ENCODE results near the gene SRM.

The SRM gene

DNA sequence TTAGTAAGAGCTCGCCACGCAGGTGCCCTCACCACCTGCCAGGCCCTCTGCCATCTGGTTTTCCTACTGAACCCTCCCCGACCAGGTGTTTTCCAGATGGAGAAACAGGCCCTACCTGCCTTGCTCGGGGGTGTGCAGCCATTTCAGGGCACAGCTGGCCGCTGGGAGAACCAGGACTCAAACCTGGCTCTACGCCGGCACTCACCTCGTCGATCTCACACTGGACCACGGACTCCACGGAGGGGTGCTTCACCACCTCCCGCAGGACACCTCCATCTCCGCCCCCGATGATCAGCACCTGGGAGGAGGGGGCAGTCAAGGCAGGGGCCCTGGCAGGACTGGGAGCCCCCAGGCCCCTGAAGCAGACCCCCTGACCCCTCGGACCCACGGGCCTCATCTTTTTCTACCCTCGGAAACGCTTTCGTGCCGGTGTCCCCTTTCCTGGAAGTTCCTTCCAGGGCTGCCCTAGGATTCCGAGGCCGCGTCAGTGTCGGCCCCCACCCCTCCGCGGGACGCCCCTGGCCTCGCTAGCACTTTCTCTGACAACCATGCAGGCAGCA is 1.1 kb downstream of the SRM start:
- TF ChIP-seq, protein P1, sequence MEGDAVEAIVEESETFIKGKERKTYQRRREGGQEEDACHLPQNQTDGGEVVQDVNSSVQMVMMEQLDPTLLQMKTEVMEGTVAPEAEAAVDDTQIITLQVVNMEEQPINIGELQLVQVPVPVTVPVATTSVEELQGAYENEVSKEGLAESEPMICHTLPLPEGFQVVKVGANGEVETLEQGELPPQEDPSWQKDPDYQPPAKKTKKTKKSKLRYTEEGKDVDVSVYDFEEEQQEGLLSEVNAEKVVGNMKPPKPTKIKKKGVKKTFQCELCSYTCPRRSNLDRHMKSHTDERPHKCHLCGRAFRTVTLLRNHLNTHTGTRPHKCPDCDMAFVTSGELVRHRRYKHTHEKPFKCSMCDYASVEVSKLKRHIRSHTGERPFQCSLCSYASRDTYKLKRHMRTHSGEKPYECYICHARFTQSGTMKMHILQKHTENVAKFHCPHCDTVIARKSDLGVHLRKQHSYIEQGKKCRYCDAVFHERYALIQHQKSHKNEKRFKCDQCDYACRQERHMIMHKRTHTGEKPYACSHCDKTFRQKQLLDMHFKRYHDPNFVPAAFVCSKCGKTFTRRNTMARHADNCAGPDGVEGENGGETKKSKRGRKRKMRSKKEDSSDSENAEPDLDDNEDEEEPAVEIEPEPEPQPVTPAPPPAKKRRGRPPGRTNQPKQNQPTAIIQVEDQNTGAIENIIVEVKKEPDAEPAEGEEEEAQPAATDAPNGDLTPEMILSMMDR (IDR thresholded peaks at IDR 0.05; ENCODE audit: borderline replicate concordance, extremely low read depth, low read length, poor library complexity, severe bottlenecking), result no peak
- no peak for TF ChIP-seq EZH2 (IDR thresholded peaks at IDR 0.05; ENCODE audit: borderline replicate concordance, low read depth, low read length, severe bottlenecking)
- no peak for DNase-seq
- H4K20me1 ChIP-seq (ENCODE audit: insufficient read depth, low read length), result peaks cover 22% of the 10 kb centered on the region; the same call in 1 of the 2 replicates
- H3K9ac ChIP-seq (ENCODE audit: low read depth, low read length), result peak overlapping the region; percentile 83
- H3K79me2 ChIP-seq (ENCODE audit: insufficient read depth, low read length), result peaks cover 37% of the 10 kb centered on the region
- H3K36me3 ChIP-seq (ENCODE audit: insufficient read depth, low read length), result peaks cover 48% of the 10 kb centered on the region
- no peaks in the 10 kb centered on the region for H3K9me3 ChIP-seq (ENCODE audit: insufficient read depth, low read length, severe bottlenecking)
- ATAC-seq (ENCODE audit: insufficient read depth, low read depth), result no peak
- peak overlapping the region; percentile 97 for H3K4me2 ChIP-seq (ENCODE audit: insufficient read depth, low read length)
- H3K4me3 ChIP-seq (ENCODE audit: low read depth in 1 of 2, low read length in 2 of 2), result peak overlapping the region; percentile 95 to 99; a peak in 3 of 4 replicates
- H2AFZ ChIP-seq (ENCODE audit: low read depth, low read length), result peak overlapping the region; percentile 86
- H3K4me1 ChIP-seq (ENCODE audit: insufficient read depth, low read length), result peaks cover 34% of the 10 kb centered on the region
- no peaks in the 10 kb centered on the region for H3K27me3 ChIP-seq (ENCODE audit: insufficient read depth, low read length, poor library complexity)
- H3K27ac ChIP-seq (ENCODE audit: low read length), result peak overlapping the region; percentile 77

DNA sequence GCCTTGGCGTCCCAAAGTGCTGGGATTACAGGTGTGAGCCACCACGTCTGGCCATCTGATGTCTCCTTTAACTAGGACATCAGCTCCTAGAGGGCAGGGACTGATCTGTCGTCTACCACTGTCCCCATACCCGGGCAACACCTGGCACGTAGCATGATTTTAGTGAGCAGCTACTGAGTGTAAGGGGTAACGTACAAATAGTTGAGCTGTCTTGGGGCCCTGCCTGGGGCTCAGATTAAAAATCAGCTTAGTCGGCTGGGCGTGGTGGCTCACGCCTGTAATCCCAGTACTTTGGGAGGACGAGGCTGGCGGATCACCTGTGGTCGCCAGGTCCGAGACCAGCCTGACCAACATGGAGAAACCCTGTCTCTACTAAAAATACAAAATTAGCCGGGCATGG is 1.8 kb downstream of the SRM start:
- H4K20me1 ChIP-seq (ENCODE audit: insufficient read depth, low read length), result peaks cover 29% of the 10 kb centered on the region; the same call in 1 of the 2 replicates
- peaks cover 44% of the 10 kb centered on the region for H3K36me3 ChIP-seq (ENCODE audit: insufficient read depth, low read length)
- peak overlapping the region; percentile 83; the same call in 1 of the 2 replicates for H3K9ac ChIP-seq (ENCODE audit: low read depth, low read length)

DNA sequence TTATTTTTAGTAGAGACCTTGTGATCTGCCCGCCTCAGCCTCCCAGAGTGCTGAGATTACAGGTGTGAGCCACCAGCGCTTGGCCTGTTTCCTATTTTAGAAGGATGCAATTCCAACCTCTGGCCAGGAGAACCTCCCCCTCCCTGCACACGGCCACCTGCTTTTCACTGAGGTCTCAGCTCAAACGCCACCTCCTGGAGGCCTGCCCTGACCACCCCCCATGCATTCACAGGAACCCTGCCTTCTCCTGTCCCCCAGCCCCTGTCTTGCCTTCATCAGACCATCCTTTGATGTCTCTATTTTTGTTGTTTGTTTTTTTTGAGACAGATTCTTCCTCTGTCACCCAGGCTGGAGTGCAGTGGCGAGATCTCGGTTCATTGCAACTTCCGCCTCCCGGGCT is 2.3 kb downstream of the SRM start:
- Histone ChIP-seq H3K27ac (ENCODE audit: low read length) (no peak overlapping the region), H3K4me3 (ENCODE audit: low read depth in 1 of 2, low read length in 2 of 2) (no peak overlapping the region), H3K4me2 (ENCODE audit: insufficient read depth, low read length) (peak overlapping the region; percentile 97; the same call in 1 of the 2 replicates), H3K9me3 (ENCODE audit: insufficient read depth, low read length, severe bottlenecking) (no peaks in the 10 kb centered on the region), H3K27me3 (ENCODE audit: insufficient read depth, low read length, poor library complexity) (no peaks in the 10 kb centered on the region), H3K4me1 (ENCODE audit: insufficient read depth, low read length) (peaks cover 34% of the 10 kb centered on the region), H3K36me3 (ENCODE audit: insufficient read depth, low read length) (peaks cover 44% of the 10 kb centered on the region), H2AFZ (ENCODE audit: low read depth, low read length) (no peak overlapping the region), H3K9ac (ENCODE audit: low read depth, low read length) (no peak overlapping the region), H4K20me1 (ENCODE audit: insufficient read depth, low read length) (peaks cover 31% of the 10 kb centered on the region; the same call in 1 of the 2 replicates), H3K79me2 (ENCODE audit: insufficient read depth, low read length) (peaks cover 37% of the 10 kb centered on the region)
- TF ChIP-seq, protein P1 (IDR thresholded peaks at IDR 0.05; ENCODE audit: borderline replicate concordance, extremely low read depth, low read length, poor library complexity, severe bottlenecking), result no peak
- TF ChIP-seq EZH2 (IDR thresholded peaks at IDR 0.05; ENCODE audit: borderline replicate concordance, low read depth, low read length, severe bottlenecking), result no peak
- DNase-seq (no peak), ATAC-seq (ENCODE audit: insufficient read depth, low read depth) (no peak)

More for the DNA sequence above, 1.8 kb downstream of the SRM start:
- no peak for TF ChIP-seq EZH2 (IDR thresholded peaks at IDR 0.05; ENCODE audit: borderline replicate concordance, low read depth, low read length, severe bottlenecking)
- TF ChIP-seq, protein P1 (IDR thresholded peaks at IDR 0.05; ENCODE audit: borderline replicate concordance, extremely low read depth, low read length, poor library complexity, severe bottlenecking), result no peak
- Histone ChIP-seq H3K4me2 (ENCODE audit: insufficient read depth, low read length) (peak overlapping the region; percentile 97; the same call in 1 of the 2 replicates), H3K4me3 (ENCODE audit: low read depth in 1 of 2, low read length in 2 of 2) (peak overlapping the region in 1 of 2 experiments; percentile 12; a peak in 1 of 4 replicates), H3K9me3 (ENCODE audit: insufficient read depth, low read length, severe bottlenecking) (no peaks in the 10 kb centered on the region), H3K27ac (ENCODE audit: low read length) (no peak overlapping the region), H3K27me3 (ENCODE audit: insufficient read depth, low read length, poor library complexity) (no peaks in the 10 kb centered on the region), H3K79me2 (ENCODE audit: insufficient read depth, low read length) (peaks cover 37% of the 10 kb centered on the region), H2AFZ (ENCODE audit: low read depth, low read length) (no peak overlapping the region), H3K4me1 (ENCODE audit: insufficient read depth, low read length) (peaks cover 34% of the 10 kb centered on the region)
- no peak for DNase-seq
- ATAC-seq (ENCODE audit: insufficient read depth, low read depth), result no peak
